ENCODE results near the gene RFX4. TPM values are rescaled to one million over a fixed set of nuclear protein-coding genes. Genes with fewer than 3 reads are reported as not detected.

The RFX4 gene
- total and polyA plus RNA-seq, 2 of the 8 experiments (the other 6 are each of a cell fraction or from before 2014, with no cell fraction given): 0.06 TPM; not detected in 1

DNA sequence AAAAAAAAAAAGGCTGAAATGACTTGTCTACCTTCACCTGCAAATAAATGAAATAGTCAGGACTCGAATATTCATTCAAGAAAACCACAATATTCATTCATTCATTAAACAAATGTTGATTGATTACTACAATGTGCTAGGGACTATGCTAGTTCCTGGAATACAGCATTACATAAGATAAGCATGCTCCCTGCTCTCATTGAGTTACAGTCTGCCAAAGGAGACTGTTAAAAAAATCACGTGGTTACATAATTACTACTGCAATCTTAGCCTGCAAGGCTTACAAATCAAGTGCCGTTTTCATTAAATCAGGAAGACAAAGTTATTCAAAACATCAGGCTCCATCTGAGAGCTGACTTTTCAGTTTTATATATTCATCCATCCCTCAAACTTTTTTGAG, 121.3 kb downstream of the RFX4 start:
- H3K23ac ChIP-seq (ENCODE audit: insufficient read length): no peak overlapping the region
- no peak overlapping the region for H3K56ac ChIP-seq (replicated peaks; ENCODE audit: insufficient read length, low read depth, low read length)
- no peaks in the 10 kb centered on the region for H3K23me2 ChIP-seq (ENCODE audit: low read depth, low read length)
- H3K9ac ChIP-seq (replicated peaks in 1 of 4; ENCODE audit: extremely low read depth in 1 of 4, low read depth in 3 of 4, low read length in 3 of 4): no peak overlapping the region
- H3K4me3 ChIP-seq (ENCODE audit: extremely low read depth in 1 of 4, insufficient read depth in 2 of 4, low read depth in 3 of 4, low read length in 4 of 4): no peak overlapping the region
- H2BK20ac ChIP-seq (ENCODE audit: low read length): no peak overlapping the region
- POLR2A ChIA-PET (ENCODE audit: partially characterized antibody): no interaction called here
- H3K27me3 ChIP-seq (replicated peaks in 1 of 4; ENCODE audit: control insufficient read depth in 3 of 4, extremely low read depth in 1 of 4, insufficient read depth in 3 of 4, low read length in 3 of 4): peaks cover 0 to 4% (median 0%) of the 10 kb centered on the region in 4 experiments; a peak in 1 of 7 replicates
- no peak overlapping the region for H3K4ac ChIP-seq (replicated peaks; ENCODE audit: insufficient read length, low read depth, low read length)
- no peak overlapping the region for H3K4me2 ChIP-seq (ENCODE audit: insufficient read depth in 1 of 2, low read depth in 2 of 2, low read length in 2 of 2)
- CTCF ChIA-PET (ENCODE audit: partially characterized antibody): interaction anchor here (0.6 kb wide), 1 partner anchor 425 kb away, joined by 3 read pairs; no protein-coding TSS in a partner anchor
- no peak overlapping the region for H2BK12ac ChIP-seq (ENCODE audit: low read depth, low read length)
- DNase-seq (ENCODE audit: low read depth in 1 of 2, low spot score in 2 of 2) (no peak), FAIRE-seq (no peak)
- no peak overlapping the region for H2AFZ ChIP-seq (ENCODE audit: low read length)
- H3K36me3 ChIP-seq (ENCODE audit: control insufficient read depth in 2 of 4, insufficient read depth in 4 of 4, low read length in 3 of 4): no peaks in the 10 kb centered on the region
- H4K5ac ChIP-seq (ENCODE audit: insufficient read length, low read depth, low read length): no peak overlapping the region
- no peaks in the 10 kb centered on the region for H3K79me1 ChIP-seq (ENCODE audit: low read depth, low read length)
- no peak overlapping the region for H2AK5ac ChIP-seq (ENCODE audit: low read depth, low read length)
- no peaks in the 10 kb centered on the region for H4K20me1 ChIP-seq (replicated peaks in 1 of 2; ENCODE audit: control insufficient read depth in 1 of 2, insufficient read depth in 2 of 2, low read length in 2 of 2)
- H2BK5ac ChIP-seq (ENCODE audit: low read depth, low read length): no peak overlapping the region
- no peaks in the 10 kb centered on the region for H3K79me2 ChIP-seq (ENCODE audit: control insufficient read depth in 1 of 2, insufficient read depth in 2 of 2, low read length in 2 of 2)
- H2BK120ac ChIP-seq (replicated peaks; ENCODE audit: low read depth, low read length): no peak overlapping the region
- WGBS, 2 experiments (ENCODE audit: extremely low coverage in 1 of 2, insufficient coverage in 1 of 2, insufficient read length in 1 of 2, insufficient replicate concordance in 2 of 2, low coverage in 1 of 2, low lambda C conversion rate in 2 of 2, missing lambda C conversion rate in 1 of 2): 80% methylated on average over 3 of the region's 3 CpGs; no CpG with 5 or more reads in 1 of the 2 experiments
- H3K9me3 ChIP-seq (ENCODE audit: insufficient read depth in 2 of 2, low read depth in 1 of 2, low read length in 1 of 2): peaks cover 8 to 11% of the 10 kb centered on the region in 2 experiments
- H4K8ac ChIP-seq (ENCODE audit: extremely low read depth, insufficient read depth, low read length): no peak overlapping the region
- TF ChIP-seq, protein P1, sequence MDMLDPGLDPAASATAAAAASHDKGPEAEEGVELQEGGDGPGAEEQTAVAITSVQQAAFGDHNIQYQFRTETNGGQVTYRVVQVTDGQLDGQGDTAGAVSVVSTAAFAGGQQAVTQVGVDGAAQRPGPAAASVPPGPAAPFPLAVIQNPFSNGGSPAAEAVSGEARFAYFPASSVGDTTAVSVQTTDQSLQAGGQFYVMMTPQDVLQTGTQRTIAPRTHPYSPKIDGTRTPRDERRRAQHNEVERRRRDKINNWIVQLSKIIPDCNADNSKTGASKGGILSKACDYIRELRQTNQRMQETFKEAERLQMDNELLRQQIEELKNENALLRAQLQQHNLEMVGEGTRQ (IDR thresholded peaks at IDR 0.05; ENCODE audit: low read length): no peak
- TF ChIP-seq SIRT6 (IDR thresholded peaks at IDR 0.05; ENCODE audit: low read length): no peak
- TF ChIP-seq, protein P2, sequence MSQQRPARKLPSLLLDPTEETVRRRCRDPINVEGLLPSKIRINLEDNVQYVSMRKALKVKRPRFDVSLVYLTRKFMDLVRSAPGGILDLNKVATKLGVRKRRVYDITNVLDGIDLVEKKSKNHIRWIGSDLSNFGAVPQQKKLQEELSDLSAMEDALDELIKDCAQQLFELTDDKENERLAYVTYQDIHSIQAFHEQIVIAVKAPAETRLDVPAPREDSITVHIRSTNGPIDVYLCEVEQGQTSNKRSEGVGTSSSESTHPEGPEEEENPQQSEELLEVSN (IDR thresholded peaks at IDR 0.05): no peak
- no peak for TF ChIP-seq MAFK (IDR thresholded peaks at IDR 0.05; ENCODE audit: low read depth, low read length)
- TF ChIP-seq EP300 (IDR thresholded peaks at IDR 0.05; ENCODE audit: borderline replicate concordance in 1 of 2, low read depth in 2 of 2, low read length in 2 of 2): no peak
- no peak for TF ChIP-seq KDM1A (IDR thresholded peaks at IDR 0.05; ENCODE audit: borderline replicate concordance, low read length)
- TF ChIP-seq RXRA (IDR thresholded peaks at IDR 0.05; ENCODE audit: insufficient read depth, low read depth, low read length): no peak
- no peak overlapping the region for H3K14ac ChIP-seq (ENCODE audit: insufficient read length)
- H3K18ac ChIP-seq (ENCODE audit: extremely low read depth, low read length): no peak overlapping the region
- no peak overlapping the region for H3K27ac ChIP-seq (ENCODE audit: low read depth, low read length)
- no peak overlapping the region for H2BK15ac ChIP-seq (ENCODE audit: low read length)
- H3K4me1 ChIP-seq (replicated peaks in 1 of 4; ENCODE audit: control insufficient read depth in 3 of 4, insufficient read depth in 4 of 4, low read length in 3 of 4): peaks cover 0 to 3% (median 1%) of the 10 kb centered on the region in 4 experiments; a peak in 2 of 7 replicates
- H4K91ac ChIP-seq (replicated peaks; ENCODE audit: insufficient read length, low read length): no peak overlapping the region
